Stimulated activated CD4-positive, alpha-beta T cell treated with anti-CD3 and anti-CD28 coated beads, Interleukin-15, amount 100 ng/mL, for 1 hour (primary cell): ENCODE data around the gene KIAA1958.

Source experiments
- DNase-seq, 2 donors: peaks; one replicate each; pipeline ENCODE4 v3.0.0-alpha.2; 2020; ENCODE audit warnings: low read depth in 1 of 2, low spot score in 1 of 2

The KIAA1958 gene

DNA sequence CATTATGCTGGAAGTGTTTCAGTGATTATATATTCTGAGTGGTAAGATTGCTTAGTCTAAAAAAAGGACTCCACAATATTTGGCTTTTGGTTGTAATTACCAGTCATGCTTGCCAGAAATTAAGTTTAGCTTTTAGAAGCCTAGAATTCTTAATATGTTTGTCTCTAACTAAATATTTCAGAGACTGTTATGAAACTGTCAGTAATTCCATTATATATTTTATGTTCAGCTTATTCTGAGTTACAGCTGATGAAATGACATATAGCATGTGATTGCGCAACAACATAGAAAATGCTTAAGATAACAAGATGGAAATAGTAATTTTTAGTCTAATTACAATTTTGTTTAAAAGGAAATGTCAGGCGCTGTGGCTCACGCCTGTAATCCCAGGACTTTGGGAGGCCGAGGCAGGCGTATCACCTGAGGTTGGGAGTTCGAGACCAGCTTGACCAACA lies 44.2 kb downstream of the KIAA1958 start:
- DNase-seq: no peak

DNA sequence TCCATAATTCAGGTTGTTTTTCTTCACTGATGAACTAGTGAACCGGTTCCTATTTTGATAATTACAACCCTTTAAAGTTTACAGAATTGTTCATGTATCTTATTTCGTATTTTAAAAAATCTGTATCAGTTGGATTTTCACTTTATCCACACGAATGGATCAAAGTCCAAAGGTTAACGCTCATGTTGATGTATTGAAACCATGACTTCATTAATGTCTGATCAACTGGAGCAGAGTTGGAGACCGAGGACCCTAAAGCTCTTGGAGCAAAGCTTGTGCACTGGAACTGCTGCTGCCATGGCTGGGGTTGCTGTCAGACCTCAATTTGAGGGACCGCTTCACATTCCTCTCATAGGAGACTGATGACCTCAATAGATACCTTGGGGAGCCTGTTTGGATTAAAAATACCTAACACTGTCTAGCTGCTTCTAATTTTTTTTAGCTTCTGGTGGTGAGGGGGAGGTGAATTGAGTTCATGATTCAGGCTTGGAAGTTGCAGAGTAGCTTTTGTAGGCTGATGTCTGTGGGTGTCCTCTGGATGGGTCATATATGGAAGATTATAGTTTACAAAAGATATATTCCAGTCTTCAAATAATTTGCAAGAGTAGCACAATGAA lies 45.1 kb downstream of the KIAA1958 start:
- no peak for DNase-seq

DNA sequence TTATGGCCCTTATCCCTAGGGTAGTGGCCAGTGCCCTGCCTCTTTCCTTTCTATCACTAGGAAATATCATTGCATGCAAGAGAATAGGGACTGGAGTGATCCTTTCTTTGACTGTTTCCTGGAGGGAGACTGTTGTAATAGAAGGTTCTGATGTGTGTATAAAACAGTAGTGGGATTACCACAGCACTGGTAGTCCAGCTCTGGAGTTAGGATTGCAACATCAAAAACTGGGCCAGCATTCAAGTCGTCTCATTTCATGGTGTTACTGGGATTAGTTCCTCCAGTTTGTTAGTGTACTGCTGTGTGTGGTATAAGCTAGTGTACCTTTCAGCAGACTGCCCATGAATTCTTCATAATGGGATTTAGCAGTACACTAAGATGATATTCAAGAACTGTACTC lies 45.8 kb downstream of the KIAA1958 start:
- no peak for DNase-seq

DNA sequence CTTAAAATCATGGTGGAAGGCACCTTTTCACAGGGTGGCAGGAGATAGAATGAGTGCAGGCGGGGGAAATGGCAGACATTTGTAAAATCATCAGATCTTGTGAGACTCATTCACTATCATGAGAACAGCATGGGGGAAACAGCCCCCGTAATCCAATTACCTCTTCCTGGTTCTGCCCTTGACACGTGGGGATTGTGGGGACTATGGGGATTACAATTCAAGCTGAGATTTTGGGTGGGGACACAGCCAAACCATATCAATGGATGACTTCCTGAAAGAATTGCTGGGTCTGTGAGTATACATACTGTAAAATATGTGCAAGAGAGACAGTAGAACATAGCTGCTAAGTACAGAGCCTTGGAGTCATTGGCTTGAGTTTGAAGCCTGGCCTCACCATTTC lies 47.0 kb downstream of the KIAA1958 start:
- no peak for DNase-seq

DNA sequence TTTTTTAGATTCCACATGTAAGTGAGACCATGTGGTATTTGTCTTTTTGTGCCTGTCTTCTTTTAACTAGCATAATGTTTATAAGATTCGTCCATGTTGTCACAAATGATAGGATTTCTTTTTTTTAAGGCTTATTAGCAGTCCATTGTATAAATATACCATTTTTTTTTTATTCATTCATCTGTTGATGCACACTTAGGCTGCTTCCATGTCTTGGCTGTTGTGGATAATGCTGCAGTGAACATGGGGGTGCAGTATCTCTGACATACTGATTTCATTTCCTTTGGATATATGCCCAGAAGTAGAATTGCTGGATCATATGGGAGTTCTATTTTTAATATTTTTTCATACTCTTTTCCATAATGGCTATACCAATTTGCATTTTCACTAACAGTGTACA lies 48.7 kb downstream of the KIAA1958 start:
- DNase-seq: no peak

DNA sequence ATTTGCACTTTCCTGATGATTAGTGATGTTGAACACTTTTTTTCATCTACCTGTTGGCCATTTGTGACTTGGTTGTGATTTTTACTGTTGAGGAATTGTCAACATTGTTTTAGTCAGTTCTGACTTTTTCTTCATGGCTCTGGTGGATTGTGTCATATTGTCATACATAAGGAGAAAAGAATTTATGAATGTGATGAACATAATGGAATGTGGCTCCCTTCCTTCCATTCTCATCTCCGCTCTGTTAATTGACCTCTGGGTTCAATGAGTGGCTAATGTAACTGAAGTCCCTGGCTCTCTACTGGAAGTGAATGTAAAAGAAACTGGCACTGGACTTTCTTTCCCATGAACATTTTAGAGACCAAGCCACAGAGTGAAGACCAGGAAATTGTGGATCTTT lies 49.2 kb downstream of the KIAA1958 start:
- no peak for DNase-seq

DNA sequence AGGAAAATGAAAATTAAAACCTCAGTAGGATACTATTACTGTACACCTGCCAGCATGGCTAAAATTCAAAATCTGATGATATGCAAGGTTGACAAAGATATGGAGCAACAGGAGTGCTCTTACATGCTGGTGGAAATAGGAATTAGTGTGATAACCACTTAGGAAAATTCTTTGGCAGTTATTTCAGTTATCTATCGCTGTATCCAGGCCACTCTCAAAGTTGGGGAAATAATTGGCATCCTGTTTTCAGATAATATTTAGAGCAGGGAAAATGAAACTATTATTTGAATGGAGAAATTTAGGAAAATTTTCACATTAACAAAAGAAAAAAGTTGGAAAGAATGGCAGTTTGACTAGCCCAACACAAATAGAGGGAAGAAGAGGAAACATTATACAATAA lies 50.9 kb downstream of the KIAA1958 start:
- DNase-seq: no peak

DNA sequence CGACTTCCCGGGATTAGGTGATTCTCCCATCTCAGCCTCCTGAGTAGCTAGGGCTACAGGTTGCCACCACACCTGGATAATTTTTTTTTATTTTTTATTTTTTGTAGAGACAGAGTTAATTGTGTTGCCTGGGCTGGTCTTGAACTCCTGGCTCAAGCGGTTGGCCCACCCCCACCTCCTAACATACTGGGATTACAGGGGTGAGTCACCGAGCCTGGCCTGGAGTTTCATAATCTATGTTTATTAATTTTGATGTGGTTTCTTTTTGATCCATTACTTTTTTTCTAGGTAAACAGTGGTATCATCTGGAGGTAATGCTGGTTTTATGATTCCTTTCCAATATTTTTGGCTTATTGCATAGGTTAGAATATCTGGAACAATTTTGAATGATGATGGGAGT lies 54.2 kb downstream of the KIAA1958 start:
- DNase-seq: no peak

DNA sequence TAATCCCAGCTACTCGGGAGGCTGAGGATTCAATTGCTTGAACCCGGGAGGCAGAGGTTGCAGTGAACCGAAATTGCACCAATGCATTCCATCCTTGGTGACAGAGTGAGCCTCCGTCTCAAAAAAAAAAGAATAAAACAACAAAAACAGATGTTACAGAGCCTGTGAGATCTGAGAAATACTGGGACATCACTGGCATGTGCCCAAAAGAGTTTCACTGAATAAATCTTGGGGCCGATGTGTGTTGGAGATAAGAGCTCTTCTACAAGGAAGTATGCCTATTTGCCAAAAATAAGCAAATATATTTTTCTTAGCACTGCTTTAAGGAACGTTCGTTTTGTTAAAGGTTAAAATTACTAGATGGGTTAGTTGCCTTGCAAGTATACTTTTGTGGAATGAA lies 55.1 kb downstream of the KIAA1958 start:
- no peak for DNase-seq

DNA sequence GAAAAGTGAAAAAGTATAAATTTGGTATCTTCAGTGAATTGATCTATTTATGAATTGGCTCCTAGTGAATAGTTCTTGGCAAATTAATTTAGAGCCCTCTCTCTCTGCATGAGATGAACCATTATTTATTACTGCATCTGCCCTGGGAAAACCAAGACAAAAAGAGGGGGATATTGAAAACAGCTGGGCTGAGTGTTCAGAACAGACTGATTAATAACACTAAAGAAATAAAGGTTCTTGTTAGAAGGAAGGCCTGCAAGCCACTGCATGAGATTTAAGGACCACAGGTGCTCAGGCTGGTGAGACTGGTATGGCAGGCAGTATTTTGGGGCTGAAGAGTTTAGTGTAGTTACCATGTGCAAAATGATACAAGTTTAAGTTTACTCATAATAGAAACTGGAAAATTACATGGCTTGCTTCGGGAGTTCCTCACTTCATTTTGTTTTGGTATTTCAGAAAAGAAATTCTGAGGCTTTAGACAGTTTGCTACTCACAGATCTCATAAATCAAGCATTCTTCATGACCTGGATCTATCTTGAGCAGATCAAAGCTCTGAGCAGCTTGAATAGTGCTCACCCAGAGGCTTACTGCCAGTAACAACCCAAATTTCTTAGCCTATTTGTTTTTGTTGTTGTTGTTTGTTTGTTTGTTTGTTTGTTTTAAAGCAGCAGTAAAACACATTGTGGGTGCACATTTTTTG lies 56.1 kb downstream of the KIAA1958 start:
- no peak for DNase-seq

DNA sequence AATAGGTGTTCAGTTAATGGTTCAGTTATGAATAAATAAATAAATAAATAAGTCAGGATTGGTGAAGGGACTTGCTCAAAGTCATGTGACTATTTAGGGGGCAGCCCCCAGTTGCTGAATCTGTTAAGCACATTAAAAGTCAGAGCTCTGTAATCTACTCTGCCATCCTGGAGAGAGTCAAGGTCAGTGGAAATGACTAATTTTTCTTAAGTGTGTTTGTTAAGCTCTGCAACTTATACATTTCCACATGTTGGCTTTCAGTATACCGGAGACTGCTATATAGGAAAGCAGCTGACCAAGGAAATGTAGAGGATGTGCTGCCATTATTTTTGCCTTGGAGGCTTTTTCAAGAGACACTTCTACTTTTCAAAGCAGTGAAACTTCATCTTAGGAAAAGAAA lies 57.9 kb downstream of the KIAA1958 start:
- DNase-seq: no peak

DNA sequence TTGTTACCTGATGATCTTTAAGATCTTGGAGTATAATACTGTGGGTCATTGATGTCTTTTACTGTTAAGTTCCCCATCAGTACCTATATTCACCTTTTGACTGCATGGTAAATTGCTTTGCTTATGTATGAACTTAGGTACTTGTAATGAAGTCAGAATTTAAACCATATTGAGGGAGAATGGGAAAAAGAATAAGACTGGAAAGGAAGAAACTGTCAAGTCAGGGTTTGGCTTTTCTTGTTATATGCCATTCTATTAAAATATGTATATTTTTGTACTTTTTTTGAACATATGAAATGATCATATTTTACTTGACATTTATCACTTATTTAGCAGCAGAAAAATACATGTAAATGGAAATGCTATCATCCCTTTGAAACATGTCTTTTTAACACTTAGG lies 58.6 kb downstream of the KIAA1958 start:
- no peak for DNase-seq

DNA sequence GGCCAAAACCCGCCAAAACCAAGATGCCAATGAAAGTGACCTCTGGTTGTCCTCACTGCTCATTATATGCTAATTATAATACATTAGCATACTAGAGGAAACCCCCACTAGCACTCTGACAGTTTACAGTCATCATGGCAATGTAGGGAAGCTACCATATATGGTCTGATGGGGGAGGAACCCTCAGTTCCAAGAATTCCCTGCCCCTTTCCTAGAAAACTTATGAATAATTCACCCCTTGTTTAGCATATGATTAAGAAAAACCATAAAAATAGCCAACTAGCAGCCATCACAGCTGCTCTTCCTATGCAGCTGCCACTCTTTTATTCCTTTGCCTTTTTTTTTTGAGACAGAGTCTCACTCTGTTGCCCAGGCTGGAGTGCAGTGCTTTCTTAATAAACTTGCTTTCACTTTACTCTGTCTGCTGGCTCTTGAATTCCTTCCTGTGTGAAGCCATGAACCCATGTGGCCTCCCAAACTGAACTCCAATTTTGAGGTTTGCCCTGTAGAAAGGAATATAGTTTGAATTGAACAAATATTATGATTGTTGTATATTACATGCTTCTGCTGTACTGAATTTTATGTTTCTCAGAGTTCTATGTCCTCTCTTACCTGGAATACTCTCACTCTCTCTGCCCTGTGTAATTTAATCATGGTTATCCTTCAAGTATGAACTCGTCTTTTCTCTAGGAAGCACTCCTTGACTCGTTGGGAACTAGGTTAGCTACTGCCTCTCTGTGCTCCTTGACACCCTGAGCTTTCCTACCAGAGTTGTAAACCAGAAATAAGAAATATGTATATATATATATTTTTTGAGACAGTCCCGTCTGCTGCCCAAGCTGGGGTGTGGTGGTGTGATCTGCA lies 59.8 kb downstream of the KIAA1958 start:
- no peak for DNase-seq

DNA sequence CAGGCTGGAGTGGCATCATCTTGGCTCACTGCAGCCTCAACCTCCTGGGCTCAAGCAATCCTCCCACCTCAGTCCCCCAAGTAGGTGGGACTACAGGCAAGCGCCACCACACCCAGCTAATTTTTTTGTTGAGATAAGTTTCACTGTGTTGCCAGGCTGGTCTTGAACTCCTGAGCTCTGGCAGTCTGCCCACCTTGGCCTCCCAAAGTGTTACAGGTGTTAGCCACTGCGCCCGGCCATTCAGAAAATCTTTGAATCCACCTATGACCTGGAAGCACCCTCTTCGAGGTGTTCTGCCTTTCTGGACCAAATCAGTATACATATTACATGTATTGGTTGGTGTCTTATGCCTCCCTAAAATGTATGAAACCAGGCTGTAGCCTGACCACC lies 61.4 kb downstream of the KIAA1958 start:
- DNase-seq: no peak

DNA sequence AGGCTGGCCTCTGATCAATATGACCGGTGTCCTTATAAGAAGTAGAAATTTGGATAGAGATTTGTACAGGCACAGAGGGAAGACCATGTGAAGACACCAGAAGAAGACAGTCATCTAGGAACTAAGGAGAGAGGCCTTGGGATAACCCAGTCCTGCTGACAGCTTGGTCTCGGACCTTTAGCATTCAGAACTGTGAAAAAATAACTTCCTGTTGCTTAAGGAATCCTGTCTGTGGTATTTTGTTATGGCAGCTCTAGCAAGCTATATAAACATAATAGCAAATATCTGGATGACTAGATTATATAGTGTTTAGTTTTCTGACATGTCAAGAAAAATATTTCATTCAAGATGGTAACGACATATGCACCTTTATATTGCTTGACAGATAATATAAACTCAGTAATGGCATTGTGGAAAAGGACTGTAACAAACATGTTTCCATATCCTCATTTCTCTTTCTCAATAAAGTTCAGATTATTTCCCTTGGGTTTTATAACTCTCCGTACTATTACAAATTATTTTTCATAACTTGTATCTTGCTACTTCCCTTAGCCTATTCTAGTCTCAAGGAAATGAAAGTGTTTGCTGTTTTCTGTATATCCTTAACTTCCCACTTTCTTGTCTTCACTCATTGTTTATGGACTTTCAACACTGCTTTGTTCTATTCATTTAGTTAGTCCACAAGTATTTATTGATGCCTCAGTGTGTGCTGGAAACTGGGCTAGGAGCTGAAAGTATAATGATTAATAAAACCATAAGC lies 62.4 kb downstream of the KIAA1958 start:
- no peak for DNase-seq

DNA sequence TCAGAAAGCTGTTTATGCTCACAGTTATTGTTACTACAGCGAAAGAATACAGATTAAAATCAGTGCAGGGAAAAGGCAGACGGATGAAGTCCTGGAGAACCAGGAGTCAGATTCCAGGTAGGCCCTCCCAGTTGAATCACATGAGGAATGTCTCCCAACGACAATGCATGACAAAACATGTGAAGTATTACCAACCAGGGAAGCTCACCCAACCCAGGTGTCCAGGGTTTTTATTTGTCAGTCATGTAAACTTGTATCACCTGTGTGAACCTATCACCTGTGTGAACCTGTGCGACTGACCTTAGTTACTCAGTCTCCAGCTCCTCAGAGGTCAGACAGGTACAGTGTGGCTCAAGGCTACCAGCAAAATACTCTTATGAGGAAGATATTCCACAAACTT lies 63.9 kb downstream of the KIAA1958 start:
- DNase-seq: no peak

DNA sequence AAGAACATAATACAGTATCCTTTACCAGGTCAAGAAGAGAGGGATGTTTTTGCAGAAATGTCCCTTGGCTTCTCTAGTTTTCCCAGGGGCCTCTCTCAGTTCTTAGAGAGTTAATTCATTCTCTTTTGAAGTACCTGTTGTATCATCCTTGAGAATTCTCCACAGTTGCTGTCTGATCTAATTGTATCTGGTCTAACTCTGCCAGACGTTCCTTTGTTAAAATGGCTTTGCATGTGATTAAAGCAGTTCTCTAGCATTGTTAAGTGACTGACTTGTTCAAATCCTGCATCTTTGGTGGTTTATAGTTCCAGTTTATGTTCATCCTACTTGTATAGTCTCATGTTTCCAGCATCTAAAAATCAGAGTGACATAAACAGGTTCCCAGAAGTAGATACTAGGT lies 65.0 kb downstream of the KIAA1958 start:
- DNase-seq: no peak

DNA sequence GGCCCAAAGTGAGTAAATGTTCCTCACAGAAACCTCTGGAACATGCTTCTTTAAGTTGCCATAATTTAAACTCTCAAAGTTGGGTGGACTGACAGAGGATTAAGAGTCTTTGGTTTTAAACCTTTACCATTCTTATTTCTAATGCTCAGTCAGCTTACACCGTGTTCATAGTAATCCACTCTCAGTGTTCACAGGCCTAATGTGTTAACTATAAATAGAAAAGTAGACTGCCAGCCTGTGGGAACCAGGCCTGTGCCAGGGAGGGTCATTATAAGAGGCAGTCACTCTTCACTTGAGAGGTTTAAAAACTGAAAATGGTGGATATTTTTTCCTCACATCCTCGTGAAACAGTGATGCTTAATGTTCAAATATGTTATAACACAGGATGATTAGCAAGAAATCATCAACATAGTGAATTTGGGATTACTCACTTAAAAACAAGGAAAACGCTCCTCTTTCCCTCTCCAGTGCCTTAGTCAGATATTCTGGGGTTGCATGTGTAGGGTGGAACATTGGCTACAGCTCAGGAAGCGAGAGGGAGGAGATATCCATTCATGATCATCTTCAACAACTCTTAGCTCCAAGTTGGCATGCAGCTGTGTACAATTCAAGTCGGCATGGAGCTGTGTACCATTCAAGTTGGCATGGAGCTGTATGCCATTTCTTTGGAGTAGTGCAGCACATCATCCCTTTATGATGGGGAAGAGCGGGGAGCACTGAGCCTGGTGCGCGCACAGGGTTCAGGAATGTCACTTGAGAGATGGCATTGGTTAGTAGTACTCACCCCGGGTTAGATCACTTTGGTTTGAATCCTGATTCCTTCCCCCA lies 65.8 kb downstream of the KIAA1958 start:
- no peak for DNase-seq

DNA sequence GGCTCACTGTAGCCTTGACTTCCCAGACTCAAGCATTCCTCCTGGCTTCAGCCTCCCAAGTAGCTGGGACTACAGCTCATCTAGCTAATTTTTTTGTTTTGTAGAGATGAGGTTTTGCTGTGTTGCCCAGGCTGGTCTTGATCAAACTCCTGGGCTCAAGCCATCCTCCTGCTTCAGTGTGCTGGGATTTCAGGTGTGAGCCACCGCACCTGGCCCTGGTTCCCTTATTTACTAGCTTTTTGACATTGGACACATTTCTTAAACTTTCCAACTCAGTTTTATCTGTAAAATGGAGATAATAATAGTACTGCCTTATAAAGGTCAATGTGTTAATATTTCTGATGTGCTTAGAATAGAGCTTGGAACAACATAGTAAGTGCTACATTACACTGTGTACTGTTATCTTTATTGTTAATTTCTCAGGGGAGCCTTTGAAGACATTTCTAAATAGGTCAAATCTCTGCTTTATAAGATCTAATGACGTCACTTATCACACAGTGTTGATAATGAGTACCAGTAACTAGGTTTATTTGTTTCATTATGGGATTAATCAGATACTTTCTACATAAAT lies 66.7 kb downstream of the KIAA1958 start:
- DNase-seq: no peak

DNA sequence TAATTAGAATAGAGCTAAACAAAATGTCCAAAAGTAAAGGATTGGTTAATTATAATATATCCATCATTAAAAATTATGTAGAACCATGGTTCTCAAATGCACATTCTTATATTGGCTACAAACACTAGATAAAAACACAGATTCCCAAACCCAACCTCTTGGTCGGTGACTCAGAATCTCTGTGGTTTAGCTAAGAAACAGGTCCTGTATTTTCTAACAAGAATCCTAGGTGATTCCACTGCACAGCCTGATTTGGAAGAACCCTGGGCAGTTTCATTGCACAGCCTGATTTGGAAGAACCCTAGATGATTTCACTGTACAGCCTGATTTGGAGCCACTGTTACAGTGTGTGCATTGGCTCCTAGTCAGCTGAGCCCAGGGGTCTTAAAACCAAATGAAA lies 67.9 kb downstream of the KIAA1958 start:
- DNase-seq: no peak
